OCI-LY3 (cell line): Measurements from ENCODE around the gene GABRB3.

Experiments used
- EZH2phosphoT487 ChIP-seq: fragments of 200-600 bp; shearing (Covaris generic); IDR thresholded peaks from 2 replicates; pipeline ENCODE4 v1.6.1; 2018; ENCODE audit warnings: antibody characterized with exemption, mixed run types, low read depth
- TF ChIP-seq, protein P1 (sequence below): fragments of 200-600, 300-600 bp; sonication (generic); IDR thresholded peaks from 2 replicates; pipeline ENCODE4 v1.5.1; 2014; ENCODE audit warnings: antibody characterized with exemption, low read length, low read depth

DNA sequence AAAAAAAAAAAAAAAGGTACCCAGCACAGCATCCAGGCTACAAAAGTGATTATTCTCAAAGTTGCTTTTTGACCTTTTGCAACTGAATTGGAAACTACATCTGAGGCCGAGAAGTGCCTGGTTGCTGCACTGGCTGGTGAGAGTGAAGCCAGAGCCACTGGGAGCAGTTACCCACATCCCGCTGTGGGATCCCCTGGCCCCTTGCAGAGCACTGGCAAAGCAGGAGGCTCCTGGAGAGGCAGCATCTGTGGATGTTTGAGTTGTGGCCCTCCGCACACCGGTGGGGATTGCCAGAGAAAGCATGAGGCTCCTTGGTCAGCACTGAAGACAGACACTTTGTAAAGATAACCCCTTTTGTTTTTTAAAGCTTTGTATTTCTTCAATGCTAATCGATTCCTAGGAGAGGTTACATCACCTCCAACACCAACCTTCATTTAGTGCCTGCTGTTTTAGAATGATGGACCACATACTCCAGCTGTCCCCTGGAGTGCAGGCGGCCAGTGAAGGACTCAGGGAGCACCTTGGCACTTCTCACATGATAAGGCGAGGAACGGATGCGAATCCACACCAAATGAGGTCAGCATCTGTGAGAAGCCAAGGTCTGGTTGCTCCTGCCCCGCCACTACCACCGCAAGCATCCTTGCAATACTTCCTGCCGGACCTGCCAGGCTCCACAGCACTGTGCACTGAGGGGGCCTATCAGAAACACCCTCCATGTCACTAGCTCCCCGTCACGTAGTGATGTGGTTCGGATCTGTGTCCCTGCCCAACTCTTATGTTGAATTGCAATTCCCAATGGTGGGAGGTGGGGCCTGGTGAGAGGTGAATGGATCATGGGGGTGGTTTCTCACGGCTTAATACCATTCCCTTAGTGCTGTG lies 256.5 kb downstream of the GABRB3 start:
- TF ChIP-seq, protein P1, sequence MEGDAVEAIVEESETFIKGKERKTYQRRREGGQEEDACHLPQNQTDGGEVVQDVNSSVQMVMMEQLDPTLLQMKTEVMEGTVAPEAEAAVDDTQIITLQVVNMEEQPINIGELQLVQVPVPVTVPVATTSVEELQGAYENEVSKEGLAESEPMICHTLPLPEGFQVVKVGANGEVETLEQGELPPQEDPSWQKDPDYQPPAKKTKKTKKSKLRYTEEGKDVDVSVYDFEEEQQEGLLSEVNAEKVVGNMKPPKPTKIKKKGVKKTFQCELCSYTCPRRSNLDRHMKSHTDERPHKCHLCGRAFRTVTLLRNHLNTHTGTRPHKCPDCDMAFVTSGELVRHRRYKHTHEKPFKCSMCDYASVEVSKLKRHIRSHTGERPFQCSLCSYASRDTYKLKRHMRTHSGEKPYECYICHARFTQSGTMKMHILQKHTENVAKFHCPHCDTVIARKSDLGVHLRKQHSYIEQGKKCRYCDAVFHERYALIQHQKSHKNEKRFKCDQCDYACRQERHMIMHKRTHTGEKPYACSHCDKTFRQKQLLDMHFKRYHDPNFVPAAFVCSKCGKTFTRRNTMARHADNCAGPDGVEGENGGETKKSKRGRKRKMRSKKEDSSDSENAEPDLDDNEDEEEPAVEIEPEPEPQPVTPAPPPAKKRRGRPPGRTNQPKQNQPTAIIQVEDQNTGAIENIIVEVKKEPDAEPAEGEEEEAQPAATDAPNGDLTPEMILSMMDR, result no peak
- TF ChIP-seq EZH2phosphoT487, result no peak
